OCI-LY1 (cell line): Measurements from ENCODE around the gene BSPRY.

Experiments used
- CTCF ChIP-seq: fragments of 200-600 bp; sonication (generic), shearing (Covaris generic); IDR thresholded peaks from 2 replicates; pipeline ENCODE4 v1.5.1; 2017; ENCODE audit warnings: mild to moderate bottlenecking, antibody characterized with exemption, low read length, moderate library complexity, mixed read lengths
- EZH2 ChIP-seq: fragments of 200-600 bp; sonication (generic), shearing (Covaris generic); IDR thresholded peaks from 2 replicates; pipeline ENCODE4 v1.8.0; 2017; ENCODE audit warnings: borderline replicate concordance, mixed run types, mild to moderate bottlenecking, antibody characterized with exemption, low read length, moderate library complexity, mixed read lengths

- no peak for TF ChIP-seq CTCF
- TF ChIP-seq EZH2: no peak
These were observed 60.5 kb downstream of the BSPRY start for GRCh38 chr9:113409883-113410206.
